ENCODE results near the gene EXOC4. TPM values are rescaled to one million over a fixed set of nuclear protein-coding genes. Genes with fewer than 3 reads are reported as not detected.

EXOC4 gene
- total RNA-seq, 2 donors from 2014 or later, result 52.4 to 74.0 TPM

DNA sequence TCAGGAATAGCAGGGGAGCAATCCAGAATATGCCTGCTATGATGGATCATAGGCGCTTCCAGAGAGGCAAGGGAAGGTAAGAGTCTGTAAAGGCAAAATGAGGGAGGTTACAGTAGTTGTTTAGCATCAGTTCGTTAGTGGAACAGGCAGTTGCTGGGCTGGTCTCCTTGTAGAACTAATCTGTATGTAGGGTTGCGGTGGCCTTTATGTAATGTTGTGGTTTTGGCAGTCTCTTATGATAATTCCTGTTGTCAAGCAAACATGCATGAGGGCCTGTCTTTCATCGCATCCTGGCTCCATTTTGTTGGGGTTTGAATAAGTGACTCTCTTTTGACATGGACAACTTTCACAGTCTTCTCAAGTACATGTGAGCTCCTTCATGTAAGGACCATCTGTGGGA lies 446.5 kb downstream of the EXOC4 start:
- no peak for ATAC-seq

DNA sequence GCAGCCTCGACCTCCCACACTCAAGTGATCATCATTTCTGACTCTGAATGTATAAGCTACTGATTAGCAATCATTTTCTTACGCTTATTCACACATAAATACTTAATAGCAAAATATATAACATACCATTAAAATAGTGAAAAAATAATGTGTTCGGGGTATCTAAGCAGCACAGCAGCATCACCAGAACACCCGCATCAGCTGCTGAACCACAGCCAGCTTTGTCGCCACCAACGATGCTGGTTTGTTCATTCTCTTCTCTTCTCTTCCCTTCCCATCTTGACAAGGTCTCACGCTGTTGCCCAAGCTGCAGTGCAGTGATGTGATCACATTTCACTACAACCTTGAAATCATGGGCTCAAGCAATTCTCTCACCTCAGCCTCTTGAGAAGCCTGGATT lies 449.2 kb downstream of the EXOC4 start:
- Mint-ChIP-seq H3K9me3 (no peaks in the 10 kb centered on the region), H3K27ac (no peak overlapping the region), H3K36me3 (peaks cover 0 to 10% of the 10 kb centered on the region in 2 donors)
- ATAC-seq (no peak), DNase-seq (ENCODE audit: low spot score in 2 of 2) (no peak)

More for the DNA sequence above, 446.5 kb downstream of the EXOC4 start:
- DNase-seq (ENCODE audit: low spot score in 2 of 2), result no peak
- Mint-ChIP-seq H3K36me3 (peaks cover 0 to 5% of the 10 kb centered on the region in 2 donors), H3K27ac (no peak overlapping the region), H3K9me3 (no peaks in the 10 kb centered on the region)

DNA sequence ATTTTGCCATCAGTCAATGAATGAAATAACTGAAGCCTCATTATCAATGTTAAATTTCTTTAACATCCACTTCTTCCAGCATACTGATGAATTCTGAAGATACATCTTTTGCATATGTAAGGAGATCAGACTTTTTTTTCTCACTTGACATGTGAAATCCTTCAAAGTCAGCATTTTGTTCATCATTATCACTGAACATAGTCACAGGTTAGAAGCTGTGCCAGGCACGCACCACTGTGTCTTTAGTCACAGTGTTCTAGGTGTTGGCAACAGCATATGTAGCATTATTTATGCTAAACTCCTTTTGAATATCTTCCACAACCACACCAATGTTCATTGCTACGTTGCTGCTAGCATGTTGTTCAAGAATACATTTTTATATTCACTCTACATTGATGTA lies 450.1 kb downstream of the EXOC4 start:
- Mint-ChIP-seq H3K27ac (no peak overlapping the region), H3K36me3 (peaks cover 0 to 10% of the 10 kb centered on the region in 2 donors), H3K9me3 (no peaks in the 10 kb centered on the region)
- ATAC-seq, result no peak
- no peak for DNase-seq (ENCODE audit: low spot score in 2 of 2)

DNA sequence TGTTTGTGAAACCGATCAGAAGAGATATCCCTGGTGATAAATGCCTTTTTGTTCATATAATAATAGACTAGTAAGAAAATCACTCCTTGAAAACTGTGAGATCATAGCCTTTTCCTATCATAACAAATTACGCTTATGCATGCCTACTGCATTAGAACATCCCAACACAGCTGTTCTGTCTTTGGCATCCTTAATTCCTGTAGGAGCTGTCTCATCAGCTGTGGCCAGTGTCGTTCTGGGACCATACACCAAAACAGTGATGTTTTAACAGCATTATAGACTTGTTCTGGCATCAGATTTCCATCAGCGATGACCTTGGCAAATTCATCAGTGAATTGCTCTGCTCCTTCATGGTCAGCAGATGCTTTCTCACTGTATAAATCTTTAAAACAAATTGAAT lies 450.7 kb downstream of the EXOC4 start:
- Mint-ChIP-seq H3K36me3 (peaks cover 0 to 10% of the 10 kb centered on the region in 2 donors), H3K27ac (no peak overlapping the region), H3K9me3 (no peaks in the 10 kb centered on the region)
- no peak for DNase-seq (ENCODE audit: low spot score in 2 of 2)
- ATAC-seq, result no peak

DNA sequence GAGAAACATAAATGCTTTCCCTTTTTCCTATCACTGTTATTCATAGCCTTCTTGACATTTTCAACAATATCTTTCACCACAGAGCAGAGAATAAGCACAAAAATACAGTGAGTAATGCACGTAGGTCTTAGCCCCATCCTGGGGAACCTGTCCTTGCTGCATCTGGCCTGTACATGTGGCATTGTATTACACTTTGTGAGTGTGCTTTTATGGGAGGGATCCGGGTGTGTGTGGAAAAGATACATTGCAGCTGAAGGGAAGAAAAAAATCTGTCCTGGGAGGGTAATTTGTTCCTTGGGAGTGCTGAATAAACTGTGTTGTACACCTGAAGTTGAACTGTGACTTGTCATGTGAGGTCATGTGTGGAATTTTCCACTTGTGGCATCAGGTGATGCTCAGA lies 451.6 kb downstream of the EXOC4 start:
- H3K27ac Mint-ChIP-seq, result no peak overlapping the region
- DNase-seq (ENCODE audit: low spot score in 2 of 2), result no peak
- ATAC-seq, result no peak
- peaks cover 0 to 15% of the 10 kb centered on the region in 2 donors for H3K36me3 Mint-ChIP-seq
- no peaks in the 10 kb centered on the region for H3K9me3 Mint-ChIP-seq

DNA sequence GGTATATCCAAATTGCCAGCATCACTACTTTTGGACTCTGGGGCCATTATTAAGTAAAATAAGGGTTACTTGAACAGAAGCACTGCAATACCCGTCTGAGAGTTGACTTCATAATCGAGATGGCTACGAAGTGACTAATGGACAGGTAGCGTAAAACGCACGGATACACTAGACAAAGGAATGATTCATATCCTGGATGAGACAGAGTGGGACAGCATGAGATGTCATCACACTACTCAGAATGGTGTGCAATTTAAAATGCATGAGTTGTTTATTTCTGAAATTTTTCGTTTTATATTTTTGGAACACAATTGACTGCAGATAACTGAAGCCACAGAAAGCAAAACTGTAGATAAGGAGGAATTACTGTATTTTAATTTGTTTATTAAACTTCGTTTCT lies 452.7 kb downstream of the EXOC4 start:
- Mint-ChIP-seq H3K36me3 (peaks cover 0 to 15% of the 10 kb centered on the region in 2 donors), H3K9me3 (no peaks in the 10 kb centered on the region), H3K27ac (no peak overlapping the region)
- DNase-seq (ENCODE audit: low spot score in 2 of 2) (no peak), ATAC-seq (peak; percentile 41 to 55)

DNA sequence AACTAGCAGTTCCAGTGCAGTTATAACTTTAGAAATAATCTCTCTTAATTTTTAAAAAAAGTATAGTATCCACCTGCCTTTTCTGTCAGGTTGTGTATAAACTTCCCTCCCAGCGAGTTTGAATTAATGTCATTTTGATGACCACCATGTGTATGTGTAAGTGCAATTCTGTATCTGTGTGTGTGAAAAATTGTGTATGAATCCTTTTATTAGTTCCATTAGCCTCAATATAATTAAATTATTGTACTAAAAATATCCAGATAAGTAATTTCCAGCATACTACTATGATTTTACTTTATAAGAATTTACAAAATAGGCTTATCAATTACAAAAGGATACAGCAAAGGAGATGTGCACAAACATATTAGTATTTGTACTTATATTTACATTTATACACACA lies 453.1 kb downstream of the EXOC4 start:
- no peak for DNase-seq (ENCODE audit: low spot score in 2 of 2)
- no peak for ATAC-seq
- Mint-ChIP-seq H3K27ac (no peak overlapping the region), H3K36me3 (peaks cover 0 to 15% of the 10 kb centered on the region in 2 donors), H3K9me3 (no peaks in the 10 kb centered on the region)

DNA sequence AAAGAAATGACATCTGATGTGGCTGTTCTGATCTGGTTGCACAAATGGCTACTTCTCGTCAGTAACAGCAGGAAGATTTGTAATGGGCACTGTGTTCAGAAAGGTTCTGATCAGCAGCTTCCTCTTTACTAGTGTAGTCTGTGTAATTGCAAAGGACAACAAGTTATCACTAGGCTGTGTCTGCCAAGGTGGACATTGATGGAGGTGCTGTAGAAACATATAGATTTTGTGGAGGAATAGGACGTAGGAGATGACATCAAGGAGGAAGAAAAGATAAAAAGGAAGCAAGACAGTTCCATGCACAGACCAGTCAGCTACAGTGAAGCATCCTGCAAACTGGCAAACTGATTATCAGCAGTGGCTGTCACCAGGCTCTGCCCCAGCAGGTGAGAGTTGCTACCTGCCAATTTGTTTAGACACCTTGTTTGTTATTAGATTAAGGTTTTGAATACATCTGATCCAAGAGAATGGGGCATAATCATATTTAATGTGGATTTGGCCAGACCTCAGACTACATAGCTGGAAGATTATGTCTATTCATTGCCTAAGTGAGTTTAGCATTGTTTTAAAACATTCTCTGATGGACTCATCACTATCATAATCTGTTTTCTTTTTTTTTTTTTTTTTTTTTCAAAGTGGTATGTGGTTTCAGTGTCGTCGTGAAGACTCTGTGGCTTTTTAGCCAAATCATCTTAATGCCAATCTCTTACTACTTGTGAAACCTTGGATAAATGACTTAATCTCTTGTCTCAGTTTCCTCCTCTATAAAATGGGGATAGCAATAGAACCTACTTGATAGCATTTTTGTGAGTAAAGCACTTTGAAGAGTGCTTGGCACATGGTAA lies 456.4 kb downstream of the EXOC4 start:
- no peaks in the 10 kb centered on the region for H3K9me3 Mint-ChIP-seq
- ATAC-seq (no peak), DNase-seq (ENCODE audit: low spot score in 2 of 2) (no peak)
- no peak overlapping the region for H3K27ac Mint-ChIP-seq
- H3K36me3 Mint-ChIP-seq, result peaks cover 0 to 10% of the 10 kb centered on the region in 2 donors

DNA sequence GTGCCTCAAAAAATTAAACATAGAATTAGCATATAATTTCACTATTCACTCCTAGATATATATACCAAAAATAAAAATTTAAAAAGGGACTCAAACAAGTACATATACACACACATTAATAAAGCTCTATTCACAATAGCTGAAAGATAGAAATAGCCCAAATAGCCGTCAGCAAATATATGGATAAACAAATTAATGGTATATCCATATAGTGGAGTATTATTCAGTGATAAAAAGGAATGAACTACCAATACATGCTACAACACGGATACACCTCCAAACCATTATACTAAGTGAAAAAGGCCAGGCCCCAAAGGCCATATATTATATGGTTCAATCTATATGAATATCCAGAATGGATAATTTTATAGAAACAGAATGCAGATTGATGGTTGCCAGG lies 459.7 kb downstream of the EXOC4 start:
- H3K27ac Mint-ChIP-seq, result no peak overlapping the region
- H3K36me3 Mint-ChIP-seq, result peaks cover 0 to 6% of the 10 kb centered on the region in 2 donors
- ATAC-seq (no peak), DNase-seq (ENCODE audit: low spot score in 2 of 2) (no peak)
- H3K9me3 Mint-ChIP-seq, result no peaks in the 10 kb centered on the region

DNA sequence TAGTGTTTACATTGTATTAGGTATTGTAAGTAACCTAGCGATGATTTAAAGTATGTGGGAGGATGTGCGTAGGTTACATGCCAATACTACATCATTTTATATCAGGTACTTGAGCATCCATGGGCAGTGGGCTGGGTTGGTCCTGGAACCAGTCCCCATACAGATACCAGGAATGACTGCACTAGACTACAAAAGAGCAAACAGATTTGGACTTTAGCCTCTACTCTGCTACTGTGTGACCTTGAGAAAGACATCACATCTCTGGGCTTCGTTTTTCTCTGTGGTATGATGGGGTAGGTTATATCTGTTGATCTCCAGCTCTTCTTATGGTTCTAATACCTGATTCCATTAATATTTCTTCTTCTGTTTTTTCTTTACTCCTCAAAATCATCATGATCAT lies 461.8 kb downstream of the EXOC4 start:
- peaks cover 0 to 8% of the 10 kb centered on the region in 2 donors for H3K36me3 Mint-ChIP-seq
- ATAC-seq (no peak), DNase-seq (ENCODE audit: low spot score in 2 of 2) (no peak)
- H3K9me3 Mint-ChIP-seq, result no peaks in the 10 kb centered on the region
- no peak overlapping the region for H3K27ac Mint-ChIP-seq

DNA sequence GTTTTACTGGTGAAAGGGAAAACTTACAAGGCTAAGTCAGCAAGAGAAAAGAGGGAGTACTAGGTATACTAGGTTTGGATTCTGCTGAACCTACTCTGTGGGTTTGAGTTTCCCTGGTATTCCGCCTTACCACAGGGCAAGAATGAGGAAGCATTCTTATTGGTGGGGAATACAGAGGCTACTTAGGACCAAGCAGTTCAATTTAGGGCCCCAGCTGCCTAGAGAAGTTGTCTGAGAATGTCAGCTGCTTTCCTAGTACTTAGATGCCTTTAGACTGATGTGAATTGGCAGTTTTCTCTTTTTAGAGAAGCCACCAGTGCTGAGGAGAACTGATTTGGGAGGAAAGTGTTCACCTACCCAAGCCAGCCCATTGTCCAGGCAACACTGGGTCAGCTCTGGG lies 465.3 kb downstream of the EXOC4 start:
- no peak for ATAC-seq
- Mint-ChIP-seq H3K9me3 (no peaks in the 10 kb centered on the region), H3K36me3 (peaks cover 0 to 8% of the 10 kb centered on the region in 2 donors), H3K27ac (no peak overlapping the region)
- DNase-seq (ENCODE audit: low spot score in 2 of 2), result no peak

DNA sequence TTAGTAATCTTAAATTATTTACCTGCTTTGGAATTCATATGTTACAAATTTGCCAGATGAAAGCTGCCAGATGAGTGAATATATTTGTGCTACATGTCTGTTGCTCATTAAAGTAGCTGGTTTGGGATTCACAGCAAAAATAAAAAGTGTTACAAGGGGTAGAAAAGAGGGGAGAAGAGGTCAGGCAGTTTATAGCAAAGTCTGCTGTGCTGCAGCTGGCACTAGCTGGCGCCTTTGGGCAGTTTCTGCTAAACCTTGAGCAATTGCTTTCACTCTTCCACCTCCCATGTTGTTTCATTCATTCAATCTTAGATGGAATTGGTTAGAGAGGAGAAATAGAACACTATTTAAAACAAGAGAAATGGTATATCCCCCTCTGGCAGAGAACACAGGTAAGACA lies 470.2 kb downstream of the EXOC4 start:
- DNase-seq (ENCODE audit: low spot score in 2 of 2), result no peak
- peaks cover 0 to 4% of the 10 kb centered on the region in 2 donors for H3K9me3 Mint-ChIP-seq
- ATAC-seq, result no peak
- H3K36me3 Mint-ChIP-seq, result peaks cover 0 to 19% of the 10 kb centered on the region in 2 donors
- no peak overlapping the region for H3K27ac Mint-ChIP-seq

DNA sequence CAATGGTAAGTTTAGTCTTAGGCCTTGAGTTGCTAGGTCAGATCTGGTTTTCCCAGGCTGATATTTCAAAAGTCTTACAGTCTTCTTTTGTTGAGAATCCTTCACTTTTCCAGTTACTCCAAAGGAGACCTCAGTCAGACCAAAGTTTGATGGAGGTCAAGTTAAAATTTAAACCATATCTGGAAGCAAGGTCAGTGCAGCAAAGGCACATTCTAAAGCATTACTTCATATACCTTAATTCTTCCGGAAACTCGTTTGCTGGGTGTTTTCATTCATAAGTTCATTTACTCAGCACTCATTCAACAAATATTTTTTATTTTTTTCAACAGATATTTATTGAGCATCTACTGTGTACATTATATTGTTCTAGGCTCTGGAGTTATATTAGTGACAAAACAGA lies 471.3 kb downstream of the EXOC4 start:
- peaks cover 0 to 4% of the 10 kb centered on the region in 2 donors for H3K9me3 Mint-ChIP-seq

DNA sequence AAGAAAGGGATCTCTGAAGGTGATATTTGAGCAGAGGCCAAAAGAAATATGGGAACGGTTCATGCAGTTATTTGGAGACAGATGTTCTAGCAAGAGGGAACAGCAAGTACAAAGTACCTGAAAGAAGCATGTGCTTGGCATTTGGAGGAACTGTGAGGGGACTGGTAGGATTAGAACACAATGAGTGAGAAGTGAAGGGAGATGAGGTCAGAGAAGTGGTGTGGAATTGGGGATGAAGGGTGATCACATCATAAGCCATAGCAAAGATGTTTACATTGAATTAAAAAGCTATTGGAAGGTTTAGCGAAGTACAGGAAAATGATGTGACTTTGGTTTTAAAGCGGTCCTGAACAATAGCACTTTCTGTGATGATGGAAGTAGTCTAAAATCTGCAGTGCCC lies 471.8 kb downstream of the EXOC4 start:
- ATAC-seq (no peak), DNase-seq (ENCODE audit: low spot score in 2 of 2) (no peak)
- Mint-ChIP-seq H3K36me3 (peaks cover 0 to 11% of the 10 kb centered on the region in 2 donors), H3K27ac (no peak overlapping the region), H3K9me3 (peaks cover 0 to 4% of the 10 kb centered on the region in 2 donors)

More for the DNA sequence above, 471.3 kb downstream of the EXOC4 start:
- peaks cover 0 to 16% of the 10 kb centered on the region in 2 donors for H3K36me3 Mint-ChIP-seq
- DNase-seq (ENCODE audit: low spot score in 2 of 2), result no peak
- ATAC-seq, result no peak
- no peak overlapping the region for H3K27ac Mint-ChIP-seq

DNA sequence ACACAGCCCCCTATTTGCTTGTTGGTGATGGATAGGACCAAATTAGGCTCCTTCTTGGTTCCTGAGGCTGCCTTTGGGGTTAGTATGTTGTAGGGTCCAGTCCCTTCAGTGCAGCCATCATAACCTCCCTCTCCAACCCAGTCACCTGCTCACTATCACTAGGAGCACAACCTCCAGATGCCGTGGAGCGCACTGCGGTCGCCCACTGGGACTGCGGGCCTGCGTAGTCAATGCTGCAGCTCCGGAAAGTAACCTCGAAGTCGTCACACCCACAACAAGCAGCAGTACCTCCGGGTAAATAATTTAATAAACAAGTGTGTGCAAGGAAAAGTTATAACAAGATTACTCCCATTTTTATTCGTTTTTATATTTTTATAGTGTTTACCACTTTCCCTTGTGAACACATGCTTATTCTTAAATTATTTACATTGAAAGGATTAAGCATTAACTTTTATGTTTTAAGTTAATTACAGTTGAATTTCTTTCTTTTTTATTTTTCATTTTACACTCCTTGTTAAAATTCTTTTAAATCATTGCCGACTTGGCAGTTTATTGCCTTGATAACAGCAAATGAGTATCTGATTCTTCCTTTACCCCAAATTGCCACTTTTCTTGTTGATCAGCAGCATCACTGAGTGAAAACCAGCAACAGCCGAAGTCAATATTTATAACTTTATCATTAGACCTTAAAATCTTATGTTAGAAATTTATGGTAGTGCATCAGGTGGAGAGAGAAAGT lies 474.8 kb downstream of the EXOC4 start:
- no peak for DNase-seq (ENCODE audit: low spot score in 2 of 2)
- H3K9me3 Mint-ChIP-seq, result peaks cover 0 to 4% of the 10 kb centered on the region in 2 donors
- H3K27ac Mint-ChIP-seq, result no peak overlapping the region
- ATAC-seq, result no peak
- peaks cover 0 to 10% of the 10 kb centered on the region in 2 donors for H3K36me3 Mint-ChIP-seq

DNA sequence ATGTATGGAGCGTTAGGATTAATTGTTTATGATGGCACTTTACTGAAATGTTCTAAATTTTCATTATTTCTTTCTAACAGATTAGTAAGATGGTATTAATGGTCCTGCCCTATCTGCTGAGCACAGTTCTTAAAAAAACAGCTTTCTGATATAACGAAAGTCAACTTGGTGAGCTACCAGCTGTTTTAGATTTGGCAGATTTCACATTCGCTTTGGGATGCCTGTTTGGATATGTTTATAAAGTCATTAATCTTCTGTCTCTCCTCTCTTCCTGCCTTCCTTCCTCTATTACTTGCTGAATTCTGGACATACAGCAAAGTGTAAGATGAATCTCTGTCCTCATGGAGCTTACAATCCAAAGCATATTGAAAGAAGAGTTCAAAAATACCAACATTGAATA lies 477.5 kb downstream of the EXOC4 start:
- H3K27ac Mint-ChIP-seq, result no peak overlapping the region
- no peaks in the 10 kb centered on the region for H3K9me3 Mint-ChIP-seq
- ATAC-seq (no peak), DNase-seq (ENCODE audit: low spot score in 2 of 2) (no peak)
- peaks cover 0 to 5% of the 10 kb centered on the region in 2 donors for H3K36me3 Mint-ChIP-seq

DNA sequence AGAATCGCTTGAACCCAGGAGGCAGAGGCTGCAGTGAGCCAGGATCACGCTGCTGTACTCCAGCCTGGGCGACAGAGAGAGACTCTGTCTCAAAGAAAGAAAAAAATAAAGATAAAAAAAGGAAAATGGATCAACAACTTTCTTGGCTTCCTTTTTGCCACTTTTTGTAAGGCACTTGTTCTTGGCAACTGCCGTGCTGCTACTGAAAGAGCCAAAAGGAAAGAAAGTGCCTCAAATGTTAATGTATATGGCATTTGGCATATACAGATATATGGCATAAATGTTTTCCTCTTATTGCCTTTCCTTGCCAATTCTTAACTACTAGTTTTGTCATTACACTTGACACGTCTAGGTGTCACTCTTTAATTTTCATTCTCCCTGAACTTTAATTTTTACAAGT lies 480.5 kb downstream of the EXOC4 start:
- no peaks in the 10 kb centered on the region for H3K9me3 Mint-ChIP-seq
- H3K27ac Mint-ChIP-seq, result no peak overlapping the region
- DNase-seq (ENCODE audit: low spot score in 2 of 2) (no peak), ATAC-seq (no peak)
- no peaks in the 10 kb centered on the region for H3K36me3 Mint-ChIP-seq

Data from activated naive CD4-positive, alpha-beta T cell treated with anti-CD3 and anti-CD28 coated beads, Interleukin-2, amount 50 U/mL, for 72 hours (primary cell).